D721Med (cell line): ENCODE data around the gene SLC44A1.

Experiments
- DNase-seq: peaks from one replicate; pipeline ENCODE4 v3.0.0; 2011; ENCODE audit warnings: low spot score; ENCODE audit not compliant: insufficient read length
- FAIRE-seq: peaks from 2 replicates; lab custom pipeline; 2011; peaks lifted over from hg19 to GRCh38; lab: Jason Lieb, UNC
- CTCF ChIP-seq: IDR thresholded peaks from 2 replicates; pipeline ENCODE4 v1.5.1; 2012; ENCODE audit warnings: mild to moderate bottlenecking, control low read depth; ENCODE audit not compliant: insufficient read depth; ENCODE audit errors: missing control alignments

Gene SLC44A1

GRCh38 chr9:105244003-105244733 is at the start of gene SLC44A1:
TSS of gene SLC44A1 (plus strand) at chr9:105244651. CDS start at chr9:105244869, 218 bp downstream.
- FAIRE-seq (no peak), DNase-seq (peak; percentile 42)
- no peak for TF ChIP-seq CTCF

- no peak for TF ChIP-seq CTCF
- FAIRE-seq (no peak), DNase-seq (no peak)
These were observed 49.2 kb upstream of the SLC44A1 start for GRCh38 chr9:105195259-105195658.

- DNase-seq: no peak
- TF ChIP-seq CTCF: no peak
- no peak for FAIRE-seq
These were observed 46.4 kb upstream of the SLC44A1 start for GRCh38 chr9:105198023-105198422.

- FAIRE-seq (no peak), DNase-seq (no peak)
- no peak for TF ChIP-seq CTCF
These were observed 45.6 kb upstream of the SLC44A1 start for GRCh38 chr9:105198865-105199264.

- TF ChIP-seq CTCF: no peak
- no peak for FAIRE-seq
These were observed 40.0 kb upstream of the SLC44A1 start for GRCh38 chr9:105204416-105204815.

GRCh38 chr9:105205787-105206495 is 38.5 kb upstream of the SLC44A1 start:
- FAIRE-seq: no peak
- TF ChIP-seq CTCF: no peak
- no peak for DNase-seq

More at GRCh38 chr9:105204416-105204815, 40.0 kb upstream of the SLC44A1 start:
- DNase-seq: no peak

- DNase-seq (no peak), FAIRE-seq (no peak)
- no peak for TF ChIP-seq CTCF
These were observed 38.0 kb upstream of the SLC44A1 start for GRCh38 chr9:105206496-105206820.
